RWPE2 (cell line): ENCODE measurements around the gene ZNF579.

Source experiments
- ATAC-seq: fragments of 200-7000 bp; cut with Tn5 transposase; 3 replicates; pipeline ENCODE4 v1.9.1; 2021; ENCODE audit warnings: low read depth
- DNase-seq: peaks from one replicate; pipeline ENCODE4 v3.0.0-alpha.2; 2020; ENCODE audit warnings: low spot score
- H3K27ac ChIP-seq: fragments of 450-650 bp; 2 replicates; pipeline ENCODE4 v1.5.1; 2017; ENCODE audit warnings: mild to moderate bottlenecking; ENCODE audit not compliant: poor library complexity, severe bottlenecking
- H3K27me3 ChIP-seq: fragments of 250-450 bp; sonication (Bioruptor Pico); 2 replicates; pipeline ENCODE4 v1.5.1; 2021; ENCODE audit warnings: mild to moderate bottlenecking, moderate library complexity; ENCODE audit not compliant: insufficient read depth, poor library complexity, severe bottlenecking
- H3K36me3 ChIP-seq: fragments of 250-450 bp; sonication (Bioruptor Pico); 2 replicates; pipeline ENCODE4 v1.5.1; 2020; ENCODE audit warnings: low read depth, mild to moderate bottlenecking, moderate library complexity
- H3K4me1 ChIP-seq: fragments of 250-450 bp; sonication (Bioruptor Pico); 2 replicates; pipeline ENCODE4 v1.5.1; 2021; ENCODE audit warnings: mild to moderate bottlenecking, moderate library complexity; ENCODE audit not compliant: insufficient read depth, poor library complexity, severe bottlenecking
- H3K4me3 ChIP-seq: fragments of 250-450 bp; sonication (Bioruptor Pico); 2 replicates; pipeline ENCODE4 v1.5.1; 2021; ENCODE audit warnings: mild to moderate bottlenecking, moderate library complexity; ENCODE audit not compliant: severe bottlenecking
- H3K9me3 ChIP-seq: fragments of 250-450 bp; sonication (Bioruptor Pico); 2 replicates; pipeline ENCODE4 v1.5.1; 2021; ENCODE audit warnings: mild to moderate bottlenecking, moderate library complexity; ENCODE audit not compliant: severe bottlenecking
- TF ChIP-seq, protein P1 (sequence below): fragments of 450-650 bp; IDR thresholded peaks from one replicate; pipeline ENCODE4 v1.5.1; 2017; ENCODE audit warnings: mild to moderate bottlenecking, moderate library complexity; ENCODE audit not compliant: poor library complexity, severe bottlenecking

Gene ZNF579

GRCh38 chr19:55620410-55621204 is 40.0 kb upstream of the ZNF579 start:
- ATAC-seq: no peak
- peaks cover 17% of the 10 kb centered on the region for H3K36me3 ChIP-seq
- H3K9me3 ChIP-seq: no peaks in the 10 kb centered on the region

GRCh38 chr19:55619286-55619685 is 38.6 kb upstream of the ZNF579 start:
- no peak for DNase-seq
- H3K27me3 ChIP-seq: no peaks in the 10 kb centered on the region
- ATAC-seq: no peak
- H3K4me3 ChIP-seq: no peak overlapping the region
- H3K36me3 ChIP-seq: peaks cover 17% of the 10 kb centered on the region
- TF ChIP-seq, protein P1, sequence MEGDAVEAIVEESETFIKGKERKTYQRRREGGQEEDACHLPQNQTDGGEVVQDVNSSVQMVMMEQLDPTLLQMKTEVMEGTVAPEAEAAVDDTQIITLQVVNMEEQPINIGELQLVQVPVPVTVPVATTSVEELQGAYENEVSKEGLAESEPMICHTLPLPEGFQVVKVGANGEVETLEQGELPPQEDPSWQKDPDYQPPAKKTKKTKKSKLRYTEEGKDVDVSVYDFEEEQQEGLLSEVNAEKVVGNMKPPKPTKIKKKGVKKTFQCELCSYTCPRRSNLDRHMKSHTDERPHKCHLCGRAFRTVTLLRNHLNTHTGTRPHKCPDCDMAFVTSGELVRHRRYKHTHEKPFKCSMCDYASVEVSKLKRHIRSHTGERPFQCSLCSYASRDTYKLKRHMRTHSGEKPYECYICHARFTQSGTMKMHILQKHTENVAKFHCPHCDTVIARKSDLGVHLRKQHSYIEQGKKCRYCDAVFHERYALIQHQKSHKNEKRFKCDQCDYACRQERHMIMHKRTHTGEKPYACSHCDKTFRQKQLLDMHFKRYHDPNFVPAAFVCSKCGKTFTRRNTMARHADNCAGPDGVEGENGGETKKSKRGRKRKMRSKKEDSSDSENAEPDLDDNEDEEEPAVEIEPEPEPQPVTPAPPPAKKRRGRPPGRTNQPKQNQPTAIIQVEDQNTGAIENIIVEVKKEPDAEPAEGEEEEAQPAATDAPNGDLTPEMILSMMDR: no peak
- H3K4me1 ChIP-seq: no peaks in the 10 kb centered on the region
- no peak overlapping the region for H3K27ac ChIP-seq
- no peaks in the 10 kb centered on the region for H3K9me3 ChIP-seq

More at GRCh38 chr19:55620410-55621204, 40.0 kb upstream of the ZNF579 start:
- no peak for DNase-seq
- Histone ChIP-seq H3K4me1 (peaks cover 4% of the 10 kb centered on the region), H3K27me3 (no peaks in the 10 kb centered on the region), H3K4me3 (no peak overlapping the region), H3K27ac (no peak overlapping the region)
- TF ChIP-seq, protein P1: no peak

DNA sequence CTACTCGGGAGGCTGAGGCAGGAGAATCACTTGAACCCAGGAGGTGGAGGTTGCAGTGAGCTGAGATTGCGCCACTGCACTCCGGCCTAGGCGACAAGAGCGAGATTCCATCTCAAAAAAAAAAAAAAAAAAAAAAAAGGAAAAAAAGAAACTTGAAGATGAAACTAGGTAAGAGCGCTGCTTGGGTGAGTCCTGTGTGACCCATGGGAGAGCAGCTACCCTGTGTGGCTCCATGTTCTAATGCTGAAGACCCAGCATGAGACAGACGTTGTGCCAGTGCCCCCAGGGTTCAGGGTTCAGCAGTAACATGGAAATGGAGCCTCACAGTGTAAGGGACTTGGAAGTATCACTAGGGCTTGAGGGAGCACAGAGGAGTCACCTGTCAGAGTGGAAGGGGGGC is 37.8 kb upstream of the ZNF579 start:
- Histone ChIP-seq H3K36me3 (peaks cover 17% of the 10 kb centered on the region), H3K4me1 (no peaks in the 10 kb centered on the region), H3K27me3 (no peaks in the 10 kb centered on the region), H3K9me3 (no peaks in the 10 kb centered on the region), H3K27ac (no peak overlapping the region), H3K4me3 (no peak overlapping the region)
- TF ChIP-seq, protein P1: no peak
- ATAC-seq (no peak), DNase-seq (no peak)

DNA sequence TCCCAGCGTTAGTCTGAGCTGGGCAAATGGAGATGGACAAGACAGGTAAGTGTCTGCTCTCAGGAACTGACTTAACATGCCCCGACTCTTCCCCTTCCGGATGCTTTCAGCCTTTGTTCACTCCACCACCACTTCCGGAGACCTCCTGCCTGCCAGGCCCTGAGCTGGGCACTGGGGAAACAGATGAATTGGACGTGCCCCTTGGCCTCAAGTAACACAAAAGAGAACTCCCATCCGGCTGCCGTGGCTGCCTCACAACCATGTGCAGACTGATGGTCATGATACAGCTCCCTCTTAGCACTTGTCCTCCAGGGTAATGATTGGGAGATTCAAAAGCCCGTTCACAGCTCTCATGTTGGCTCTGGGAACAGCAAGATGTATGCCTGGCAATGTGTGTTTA is 36.8 kb upstream of the ZNF579 start:
- Histone ChIP-seq H3K27ac (no peak overlapping the region), H3K4me1 (no peaks in the 10 kb centered on the region), H3K27me3 (no peaks in the 10 kb centered on the region), H3K4me3 (no peak overlapping the region), H3K9me3 (no peaks in the 10 kb centered on the region), H3K36me3 (peaks cover 17% of the 10 kb centered on the region)
- ATAC-seq (no peak), DNase-seq (no peak)
- TF ChIP-seq, protein P1: no peak

DNA sequence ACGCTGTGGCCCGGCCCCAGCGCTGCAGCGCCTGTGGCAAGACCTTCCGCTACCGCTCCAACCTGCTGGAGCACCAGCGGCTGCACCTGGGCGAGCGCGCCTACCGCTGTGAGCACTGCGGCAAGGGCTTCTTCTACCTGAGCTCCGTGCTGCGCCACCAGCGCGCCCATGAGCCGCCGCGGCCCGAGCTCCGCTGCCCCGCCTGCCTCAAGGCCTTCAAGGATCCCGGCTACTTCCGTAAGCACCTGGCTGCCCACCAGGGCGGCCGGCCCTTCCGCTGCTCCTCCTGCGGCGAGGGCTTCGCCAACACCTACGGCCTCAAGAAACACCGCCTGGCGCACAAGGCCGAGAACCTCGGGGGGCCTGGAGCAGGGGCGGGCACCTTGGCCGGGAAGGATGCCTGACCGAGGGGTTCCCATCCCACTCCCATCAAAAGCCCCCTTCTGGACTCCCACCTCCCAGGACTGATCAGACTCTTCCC is 35.8 kb upstream of the ZNF579 start:
- no peaks in the 10 kb centered on the region for H3K4me1 ChIP-seq
- H3K27me3 ChIP-seq: no peaks in the 10 kb centered on the region
- H3K4me3 ChIP-seq: no peak overlapping the region
- H3K36me3 ChIP-seq: peaks cover 17% of the 10 kb centered on the region
- TF ChIP-seq, protein P1: no peak
- H3K27ac ChIP-seq: no peak overlapping the region
- DNase-seq (no peak), ATAC-seq (no peak)
- H3K9me3 ChIP-seq: no peaks in the 10 kb centered on the region
